HG03378 (cell line): Measurements from ENCODE around the gene FGD5.

Experiments
- ATAC-seq: cut with Tn5 transposase; IDR thresholded peaks from one replicate; pipeline ENCODE4 v1.9.1; 2021; ENCODE audit warnings: mild to moderate bottlenecking, moderate library complexity; ENCODE audit not compliant: unreplicated experiment

The FGD5 gene

DNA sequence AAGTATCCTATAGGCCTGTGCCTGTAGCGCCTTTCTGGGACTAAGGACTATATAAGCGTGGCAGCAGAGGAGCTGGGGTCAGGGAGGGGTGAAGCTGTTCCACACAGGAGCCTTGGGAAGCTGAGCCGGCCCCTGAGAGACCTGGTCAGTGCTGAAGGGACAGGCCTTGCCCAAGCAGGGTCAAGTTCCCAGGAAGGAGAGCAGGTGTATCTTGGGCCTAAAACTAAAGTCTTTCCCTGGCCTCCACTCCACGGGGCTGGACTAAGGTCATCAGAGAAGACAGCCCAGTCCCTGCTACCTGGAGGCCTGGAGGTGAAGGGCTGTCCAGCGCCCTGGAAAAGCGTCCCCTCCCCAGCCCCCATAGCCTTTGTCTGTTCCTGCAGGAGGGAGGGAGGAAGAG lies 104.7 kb downstream of the FGD5 start:
- ATAC-seq: no peak

DNA sequence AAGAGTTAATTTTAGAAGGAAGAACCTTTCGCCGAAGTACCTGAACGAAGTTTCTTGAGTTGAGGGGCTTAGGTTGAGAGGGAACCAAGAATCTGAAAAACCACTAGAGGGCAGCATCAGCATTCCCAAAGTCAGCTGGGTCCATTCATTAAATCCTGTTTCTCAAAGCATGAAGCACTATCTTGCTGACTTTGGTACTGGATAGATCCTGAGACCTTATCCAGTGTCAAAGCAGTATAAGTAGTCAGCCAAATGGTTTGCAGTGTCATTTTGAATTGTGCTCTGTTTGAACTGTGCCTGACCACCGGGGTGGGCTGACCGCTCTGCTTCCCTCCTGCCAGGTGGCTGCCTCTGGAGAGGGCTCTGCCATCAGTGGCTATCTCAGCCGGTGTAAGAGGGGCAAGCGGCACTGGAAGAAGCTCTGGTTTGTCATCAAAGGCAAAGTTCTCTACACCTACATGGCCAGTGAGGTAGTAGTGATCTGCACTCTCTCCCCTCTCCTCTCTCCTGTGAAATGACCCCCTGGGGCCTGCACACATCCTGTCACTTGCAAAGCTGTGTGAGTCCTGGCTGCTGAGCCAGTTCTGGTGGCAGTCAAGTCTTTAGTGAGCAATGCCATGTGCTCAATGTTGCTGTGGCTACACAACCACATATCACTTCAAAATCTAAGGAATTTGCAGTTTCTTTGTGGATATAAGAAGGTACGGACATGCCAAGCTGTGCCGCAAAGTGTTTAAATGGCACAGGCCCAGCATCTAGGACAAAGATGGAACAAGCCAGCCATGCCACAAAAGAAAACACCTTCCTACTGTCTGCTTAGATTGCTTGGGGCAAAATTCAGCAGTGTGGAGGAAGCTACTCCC lies 107.2 kb downstream of the FGD5 start:
- ATAC-seq: no peak

- ATAC-seq: no peak
Observed at GRCh38 chr3:14926592-14926991, 107.8 kb downstream of the FGD5 start.

DNA sequence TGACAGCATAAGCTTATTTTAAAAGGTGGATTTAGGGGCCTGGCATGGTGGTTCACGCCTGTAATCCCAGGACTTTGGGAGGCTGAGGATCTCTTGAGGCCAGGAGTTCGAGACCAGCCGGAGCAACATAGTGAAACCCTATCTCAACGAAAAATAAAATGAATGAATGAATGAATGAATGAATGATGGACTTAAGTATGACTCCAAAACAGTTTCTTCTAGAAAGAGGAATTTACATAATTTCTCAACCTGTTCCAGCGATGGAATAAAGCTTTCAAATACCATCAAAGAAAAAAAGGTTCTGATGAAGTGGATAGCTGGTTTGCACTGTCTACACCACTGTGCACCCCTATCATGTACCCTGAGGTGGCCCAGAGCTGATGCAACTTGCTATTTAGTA lies 108.5 kb downstream of the FGD5 start:
- ATAC-seq: no peak

GRCh38 chr3:14929310-14930074 lies 110.7 kb downstream of the FGD5 start:
- ATAC-seq: no peak

GRCh38 chr3:14933820-14934425 lies 115.2 kb downstream of the FGD5 start:
- no peak for ATAC-seq

GRCh38 chr3:14935592-14936345 lies 117.0 kb downstream of the FGD5 start:
- no peak for ATAC-seq

DNA sequence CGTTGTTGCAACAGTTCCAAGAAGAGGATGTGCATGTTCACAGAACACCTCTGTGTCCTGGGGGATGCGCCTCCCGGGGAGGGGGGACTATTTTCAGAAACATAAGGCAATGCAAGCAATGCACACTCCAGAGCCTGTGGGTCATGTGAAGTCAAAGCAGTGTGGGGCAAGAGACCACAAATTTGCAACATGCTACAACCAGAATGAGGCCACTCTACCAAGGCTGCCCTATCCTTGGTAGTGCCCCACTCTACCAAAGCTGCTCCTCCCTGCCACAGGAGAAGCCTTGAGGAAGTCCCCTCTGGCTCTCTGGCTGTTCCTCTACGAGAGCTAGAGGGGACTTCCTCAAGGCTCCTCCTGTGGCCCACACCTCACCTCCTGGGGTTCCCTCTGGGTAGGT lies 120.2 kb downstream of the FGD5 start:
- no peak for ATAC-seq

DNA sequence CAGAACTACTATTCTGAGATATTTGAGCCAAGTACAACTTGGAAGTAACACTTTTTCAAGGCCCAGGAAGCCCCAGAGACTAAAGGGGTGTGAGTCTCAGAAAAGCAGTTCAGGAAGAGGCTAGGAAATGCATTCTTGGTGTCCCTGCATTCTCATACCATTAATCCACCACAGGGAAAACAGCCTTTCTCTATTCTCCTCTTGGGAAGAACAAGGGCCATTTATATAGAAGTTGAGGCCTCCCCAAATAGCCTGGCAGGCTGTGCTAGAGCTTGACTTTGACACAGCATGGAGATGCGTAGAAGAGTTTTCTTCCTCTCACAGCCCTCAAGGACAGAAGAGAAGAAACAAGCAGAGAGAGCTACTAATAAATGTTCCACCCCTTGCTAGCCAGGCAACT lies 123.1 kb downstream of the FGD5 start:
- ATAC-seq: no peak

- ATAC-seq: no peak
Observed at GRCh38 chr3:14943042-14943441, 124.3 kb downstream of the FGD5 start.

DNA sequence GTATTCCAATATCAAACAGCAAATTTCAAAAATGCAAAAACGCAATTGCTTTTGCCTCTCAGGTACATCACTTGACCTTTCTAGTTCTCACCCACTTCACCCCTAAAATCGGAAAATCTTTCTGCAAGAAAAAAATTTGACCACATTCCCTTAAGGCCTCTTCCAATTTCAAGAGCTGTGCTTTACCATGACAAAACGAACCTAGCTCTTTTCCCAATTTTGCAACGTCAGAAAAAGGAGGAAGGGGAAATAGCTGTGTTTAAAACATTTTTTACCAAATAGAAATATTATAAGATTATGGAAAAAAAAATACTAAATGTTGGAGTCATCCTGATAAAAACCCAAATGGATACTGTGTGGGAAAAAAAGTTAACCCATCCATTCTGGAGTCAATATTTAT lies 127.5 kb downstream of the FGD5 start:
- ATAC-seq: no peak

DNA sequence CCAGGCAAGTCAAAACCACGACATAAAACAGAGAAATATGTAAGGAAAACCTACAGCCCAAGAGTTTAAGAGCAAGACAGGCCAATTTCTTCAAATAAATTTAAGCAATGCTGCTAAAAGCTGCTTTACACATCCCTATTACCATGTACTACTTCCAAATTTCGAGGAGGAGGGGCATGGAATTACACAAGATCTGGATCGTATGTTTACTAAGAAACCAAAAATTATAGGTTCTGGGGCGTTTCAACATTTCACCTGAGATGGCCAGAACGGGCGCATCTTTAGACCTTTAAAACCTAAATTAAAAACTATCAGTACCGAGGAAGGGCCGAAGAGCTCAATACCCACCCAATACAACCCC lies 128.0 kb downstream of the FGD5 start:
- ATAC-seq: no peak

DNA sequence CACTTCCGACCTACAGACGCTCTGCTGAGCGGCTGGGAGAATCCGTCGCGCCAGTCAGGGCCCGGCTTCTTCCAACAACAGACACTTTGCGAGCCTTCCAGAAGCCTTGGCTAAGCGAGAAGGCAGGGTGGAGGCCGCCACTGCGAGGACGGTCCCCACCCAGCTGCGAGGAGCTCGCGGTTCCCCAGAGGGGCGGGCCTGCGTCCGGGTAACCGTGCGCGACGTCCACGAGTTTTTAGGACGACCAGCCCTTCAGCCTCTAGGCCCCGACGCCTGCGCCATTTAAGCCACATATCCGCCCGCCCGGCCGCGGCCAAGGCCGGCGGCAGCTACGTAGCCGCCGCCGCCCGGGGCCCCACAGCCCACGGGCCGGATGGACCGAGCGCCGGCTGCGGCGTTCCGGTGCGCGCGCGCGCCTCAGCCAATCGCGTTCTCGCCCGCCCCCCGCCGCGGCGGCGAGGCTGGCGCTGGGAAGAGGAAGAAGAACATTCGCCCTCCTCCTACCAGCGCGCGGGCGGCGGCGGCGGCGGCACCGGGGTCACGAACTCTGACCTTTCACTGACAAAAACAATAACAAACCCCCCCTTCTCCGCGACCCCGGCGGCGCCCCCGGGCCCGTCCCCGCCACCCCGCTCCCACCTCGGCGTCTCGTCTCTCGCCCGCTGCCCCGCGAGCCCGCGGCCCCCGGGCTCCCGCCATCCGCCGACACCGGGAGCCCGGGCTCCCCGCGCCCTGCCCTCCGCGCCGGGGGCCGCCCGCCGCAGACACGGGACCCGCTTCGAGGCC lies 128.5 kb downstream of the FGD5 start, which contains the start of gene NR2C2:
TSS of gene NR2C2 (plus strand) at position 484 of the 786 bp plus-strand sequence. CDS start 56,332 bp downstream, outside the sequence.
- peak; percentile 42 for ATAC-seq

GRCh38 chr3:14947886-14948608 lies 129.3 kb downstream of the FGD5 start:
- ATAC-seq: peak; percentile 84

- peak; percentile 0 for ATAC-seq
Observed at GRCh38 chr3:14948609-14949038, 129.9 kb downstream of the FGD5 start.

DNA sequence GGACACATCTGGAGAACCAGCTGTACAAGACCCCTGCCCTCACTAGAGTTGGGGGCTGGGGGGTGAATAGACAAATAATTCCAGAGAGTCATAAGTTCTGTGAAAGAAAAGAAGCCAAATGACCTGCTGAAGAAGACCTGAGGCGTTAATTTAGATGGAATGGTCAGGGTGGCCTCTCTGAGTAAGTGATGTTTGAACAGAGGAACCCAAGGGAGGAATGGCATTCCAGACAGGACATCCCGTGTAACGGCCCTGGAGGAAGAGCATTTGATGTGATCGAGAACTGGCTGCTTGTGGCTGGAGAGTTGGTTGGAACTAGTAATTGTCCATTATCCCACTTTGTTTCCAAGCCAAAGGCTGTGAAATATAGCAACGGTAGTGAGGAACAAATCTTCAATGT lies 130.4 kb downstream of the FGD5 start:
- no peak for ATAC-seq

DNA sequence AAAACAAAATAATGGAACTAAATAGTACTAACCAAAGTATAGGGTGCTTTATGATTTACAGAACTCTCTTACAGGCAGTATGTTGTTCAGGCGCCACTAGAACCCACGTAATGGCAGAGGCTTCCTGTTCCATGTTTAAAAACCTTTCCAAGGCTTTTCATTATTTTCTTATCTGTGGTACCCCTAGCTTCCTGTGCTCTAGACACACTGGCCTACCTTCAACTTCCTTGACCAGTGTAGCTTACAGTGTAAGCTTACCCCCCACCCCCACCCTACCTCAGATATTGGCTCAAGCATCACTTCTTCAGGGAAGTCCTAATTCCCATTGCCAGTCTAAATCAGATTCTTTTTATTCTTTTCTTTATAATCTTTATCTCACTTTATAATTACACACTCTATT lies 131.5 kb downstream of the FGD5 start:
- no peak for ATAC-seq

DNA sequence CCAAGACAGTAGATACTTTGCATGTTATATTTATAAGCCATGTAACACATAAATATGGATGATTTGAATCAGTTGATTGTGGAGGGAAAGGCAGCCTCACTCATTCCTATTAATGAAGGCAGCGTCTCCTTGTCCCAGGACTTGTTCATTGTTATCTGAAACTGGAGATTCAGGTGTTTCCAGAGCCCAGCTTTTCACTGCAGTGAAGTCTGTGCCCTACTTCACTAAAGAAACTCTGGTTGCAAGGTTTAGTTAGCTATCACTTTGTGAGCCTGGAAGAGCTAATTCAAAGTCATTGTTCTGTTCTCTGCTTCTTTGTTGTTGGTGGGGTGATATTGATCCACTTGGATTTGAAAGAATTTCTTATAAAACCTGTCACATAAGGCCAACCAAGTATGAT lies 138.4 kb downstream of the FGD5 start:
- ATAC-seq: no peak

GRCh38 chr3:14957925-14958324 lies 139.2 kb downstream of the FGD5 start:
- ATAC-seq: no peak
